Heart left ventricle (tissue), 13 donors: ENCODE measurements around the gene SLC17A7.
A peak's percentile ranks its signal among the peaks of the same experiment; 100 is the strongest.

Experiments
- POLR2A ChIP-seq, 2 donors: fragments of 450-650 bp; IDR thresholded peaks; one replicate each; pipeline ENCODE4 v1.6.1; 2017; ENCODE audit warnings: antibody characterized with exemption in 2 of 2, mild to moderate bottlenecking in 2 of 2, moderate library complexity in 2 of 2
- TF ChIP-seq, protein P1 (sequence below), 12 donors: fragments of 200-600 bp; sonication (generic) in 4 of 12; IDR thresholded peaks; one replicate each; pipeline versions ENCODE4 v1.5.0 to v1.8.0; 2018 to 2022; ENCODE audit warnings: antibody characterized with exemption in 12 of 12, mild to moderate bottlenecking in 5 of 12
- donor health status: ischemic (EF 13 %, LVEDD 7.1; RV severe dilation, severe dysfunction).
- donor health status: DM: no; HTN: yes; CAD: no.
- donor health status: DM: no; HTN: no; CAD: no.
- donor health status: ischemic (EF 25% LVEDD 6.9; RV normal size, moderate dysfunction).
- donor health status: ischemic (EF 25% LVEDD 5.7; RV mildly dilated, moderate dysfunction).
- donor health status: ischemic (EF 35%, LVEDD 5.7; RV mildly dilated, moderate dysfunction).
- donor health status: nonischemic (EF 11% LVEDD 7.7; RV severe dilation, severe dysfunction).
- donor health status: DM: yes; HTN: yes; CAD: no.
- donor health status: PGD.
- donor health status: ischemic (EF 29% LVEDD 5.4; RV normal size, mild dysfunction).
- donor health status: nonischemic (EF 23%, LVEDD 6.1; RV moderate dilation, normal function).

DNA sequence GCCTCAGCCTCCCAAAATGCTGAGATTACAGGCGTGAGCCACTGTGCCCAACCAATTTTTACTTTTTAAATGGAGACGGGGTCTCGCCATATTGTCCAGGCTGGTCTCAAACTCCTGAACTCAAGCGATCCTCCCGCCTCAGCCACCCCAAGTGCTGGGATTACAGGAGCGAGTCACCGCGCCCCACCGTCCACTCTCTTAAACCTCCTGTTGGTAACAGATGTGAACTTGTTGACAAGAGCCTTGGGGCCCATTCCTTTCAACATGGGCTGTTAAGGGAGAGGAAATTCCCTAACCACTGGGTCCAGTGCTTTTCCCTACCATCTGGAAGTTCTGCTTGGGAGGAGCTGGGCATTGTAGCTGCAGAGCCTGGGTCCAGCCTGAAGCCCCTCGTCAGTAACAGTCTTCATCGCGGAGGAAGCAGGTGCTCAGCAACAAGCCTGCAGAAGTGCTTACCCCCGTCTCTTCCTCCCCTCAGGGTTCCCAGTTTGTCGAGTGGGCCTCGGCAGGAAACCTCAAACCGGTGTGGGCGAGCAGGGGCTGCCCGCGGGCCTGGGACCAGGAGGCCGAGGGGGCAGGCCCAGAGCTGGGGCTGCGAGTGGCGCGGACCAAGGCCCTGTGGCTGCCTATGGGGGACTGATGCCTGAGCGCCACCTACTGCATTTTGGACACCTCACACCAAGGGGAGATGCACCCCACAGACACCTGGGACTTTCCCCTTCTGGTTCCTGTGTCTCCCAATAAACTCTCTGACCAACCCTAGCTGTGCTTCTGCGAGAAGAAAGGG lies 28.7 kb upstream of the SLC17A7 start:
- TF ChIP-seq, protein P1, sequence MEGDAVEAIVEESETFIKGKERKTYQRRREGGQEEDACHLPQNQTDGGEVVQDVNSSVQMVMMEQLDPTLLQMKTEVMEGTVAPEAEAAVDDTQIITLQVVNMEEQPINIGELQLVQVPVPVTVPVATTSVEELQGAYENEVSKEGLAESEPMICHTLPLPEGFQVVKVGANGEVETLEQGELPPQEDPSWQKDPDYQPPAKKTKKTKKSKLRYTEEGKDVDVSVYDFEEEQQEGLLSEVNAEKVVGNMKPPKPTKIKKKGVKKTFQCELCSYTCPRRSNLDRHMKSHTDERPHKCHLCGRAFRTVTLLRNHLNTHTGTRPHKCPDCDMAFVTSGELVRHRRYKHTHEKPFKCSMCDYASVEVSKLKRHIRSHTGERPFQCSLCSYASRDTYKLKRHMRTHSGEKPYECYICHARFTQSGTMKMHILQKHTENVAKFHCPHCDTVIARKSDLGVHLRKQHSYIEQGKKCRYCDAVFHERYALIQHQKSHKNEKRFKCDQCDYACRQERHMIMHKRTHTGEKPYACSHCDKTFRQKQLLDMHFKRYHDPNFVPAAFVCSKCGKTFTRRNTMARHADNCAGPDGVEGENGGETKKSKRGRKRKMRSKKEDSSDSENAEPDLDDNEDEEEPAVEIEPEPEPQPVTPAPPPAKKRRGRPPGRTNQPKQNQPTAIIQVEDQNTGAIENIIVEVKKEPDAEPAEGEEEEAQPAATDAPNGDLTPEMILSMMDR (IDR thresholded peaks at IDR 0.05), result peak in 2 of 12 donors; percentile 4 to 17
- no peak for TF ChIP-seq POLR2A (IDR thresholded peaks at IDR 0.05)
